SK-N-SH treated with all-trans-retinoic acid at 6 μM for 48 hours (cell line): ENCODE measurements around the gene MAPK8.

Experiments
- ARNTL ChIP-seq: fragments of 450-650 bp; formaldehyde crosslinking; IDR thresholded peaks from 2 replicates; pipeline ENCODE4 v1.5.0; 2020; ENCODE audit warnings: low read depth, mild to moderate bottlenecking, moderate library complexity, borderline replicate concordance
- CREB5 ChIP-seq: fragments of 250-450 bp; sonication (Bioruptor Pico); IDR thresholded peaks from 2 replicates; pipeline ENCODE4 v1.5.1; 2020; ENCODE audit warnings: low read depth, mild to moderate bottlenecking, moderate library complexity
- CSDC2 ChIP-seq: fragments of 250-450 bp; sonication (Bioruptor Pico); IDR thresholded peaks from 2 replicates; pipeline ENCODE4 v1.5.0; 2020; ENCODE audit warnings: mild to moderate bottlenecking, moderate library complexity
- ISL1 ChIP-seq: fragments of 250-450 bp; sonication (Bioruptor Pico); IDR thresholded peaks from 2 replicates; pipeline ENCODE4 v2.1.2; 2022; ENCODE audit warnings: mild to moderate bottlenecking, moderate library complexity
- TCF4 ChIP-seq: fragments of 250-450 bp; sonication (Bioruptor Pico); IDR thresholded peaks from 2 replicates; pipeline ENCODE4 v1.8.0; 2021; ENCODE audit warnings: mild to moderate bottlenecking, moderate library complexity, borderline replicate concordance
- ZFP3 ChIP-seq: fragments of 250-450 bp; sonication (Bioruptor Pico); IDR thresholded peaks from 2 replicates; pipeline ENCODE4 v1.5.0; 2020; ENCODE audit warnings: mild to moderate bottlenecking, moderate library complexity

GRCh38 chr10:48382982-48383381 lies 76.5 kb downstream of the MAPK8 start:
- TF ChIP-seq ZFP3 (CRISPR knock-in tag) (no peak), ISL1 (no peak), CREB5 (CRISPR knock-in tag) (no peak), CSDC2 (CRISPR knock-in tag) (no peak), ARNTL (CRISPR knock-in tag) (no peak), TCF4 (CRISPR knock-in tag) (no peak)
